ENCODE data around the gene PIP5K1B.

Gene PIP5K1B

DNA sequence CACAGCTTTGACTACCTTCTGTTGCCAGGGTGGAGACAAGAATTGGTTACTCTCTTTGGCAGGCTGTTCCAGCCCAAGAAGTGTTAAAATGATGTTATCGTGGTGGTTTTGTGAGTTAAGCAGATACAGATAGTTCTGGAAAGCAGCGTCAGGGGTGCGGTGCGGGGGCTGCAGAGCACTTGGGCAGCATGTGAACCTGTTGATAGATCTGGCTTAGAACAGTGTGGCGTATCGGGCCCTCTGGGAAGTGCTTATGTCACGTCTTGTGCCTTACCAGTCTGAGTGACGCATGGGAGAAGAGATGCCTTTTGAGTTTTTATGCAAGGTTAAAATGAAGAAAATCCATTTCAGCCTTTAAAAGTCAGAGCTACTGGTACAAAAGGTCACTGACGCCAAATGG is 156.4 kb downstream of the PIP5K1B start:
- DNase-seq (ENCODE audit: low read depth): no peak

DNA sequence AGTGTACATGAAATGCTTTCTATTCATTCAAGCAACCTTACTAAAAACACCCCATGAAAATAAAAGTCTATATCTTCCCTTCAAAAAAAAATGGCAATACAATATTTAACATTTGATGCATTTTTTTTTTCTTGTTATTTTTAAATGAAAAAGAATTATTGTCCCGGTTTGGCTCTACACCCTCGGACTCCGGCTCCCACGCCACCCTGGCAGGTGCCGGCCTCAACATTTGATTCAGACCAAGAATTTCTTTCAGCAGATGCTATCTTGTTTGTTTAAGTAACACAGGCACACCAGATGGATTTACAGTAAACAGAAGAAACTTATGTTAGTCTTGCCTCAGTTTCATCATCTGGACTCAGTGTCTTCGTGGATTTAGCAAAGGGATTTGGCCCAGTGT is 162.0 kb downstream of the PIP5K1B start:
- no peak for DNase-seq (ENCODE audit: low read depth)

DNA sequence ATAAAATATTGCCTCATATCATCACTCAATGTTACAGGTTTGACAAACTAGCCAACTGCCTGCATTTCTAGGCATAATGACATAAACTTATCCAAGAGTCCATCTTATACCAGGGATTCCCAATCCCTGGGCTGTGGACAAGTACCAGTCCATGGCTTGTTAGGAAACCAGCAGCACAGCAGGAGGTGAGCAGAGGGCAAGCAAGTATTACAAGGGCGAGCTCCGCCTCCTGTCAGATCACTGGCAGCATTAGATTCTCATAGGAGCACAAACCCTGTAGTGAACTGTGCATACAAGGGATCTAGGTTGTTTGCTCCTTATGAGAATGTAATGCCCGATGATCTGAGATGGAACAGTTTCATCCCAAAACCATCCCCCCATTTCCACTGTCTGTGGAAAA is 164.0 kb downstream of the PIP5K1B start:
- no peak for DNase-seq (ENCODE audit: low read depth)

DNA sequence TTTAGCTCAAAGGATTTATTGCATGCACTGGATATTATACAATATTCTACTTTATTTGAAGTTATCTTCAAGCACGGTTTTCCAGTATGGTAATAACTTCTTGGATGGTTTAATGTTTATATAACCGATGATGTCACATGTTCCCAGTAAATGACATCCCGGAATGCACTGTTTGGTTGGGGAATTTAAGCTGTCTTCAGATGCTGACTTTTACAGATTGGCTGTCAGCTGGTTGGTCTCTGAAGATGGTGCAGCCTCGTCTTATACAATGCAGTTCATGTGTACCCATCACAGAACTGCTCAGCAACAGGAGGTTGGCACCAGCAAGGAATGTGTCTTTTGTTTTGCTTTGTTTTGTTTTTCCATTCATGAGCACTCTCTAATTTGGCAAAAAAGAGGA is 165.0 kb downstream of the PIP5K1B start:
- DNase-seq (ENCODE audit: low read depth): no peak

DNA sequence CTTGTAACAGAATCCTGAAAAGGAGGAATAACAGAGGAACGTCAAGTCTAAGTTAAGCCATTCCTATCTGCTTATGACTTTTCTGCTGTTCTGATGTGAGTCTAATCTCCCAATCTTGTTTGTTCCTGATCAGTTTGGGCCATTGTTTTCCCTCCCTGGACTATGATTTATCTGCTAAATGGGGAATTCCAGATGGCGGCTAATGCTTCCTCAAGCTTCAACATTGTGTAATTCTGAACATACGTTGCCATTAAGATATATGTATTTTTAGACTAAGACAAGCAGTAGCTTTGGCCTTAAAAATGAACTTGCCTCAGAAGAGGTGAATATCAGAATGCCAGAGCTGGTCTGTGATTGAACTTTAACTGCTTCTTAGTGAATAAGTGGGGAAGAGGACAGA is 166.2 kb downstream of the PIP5K1B start:
- no peak for DNase-seq (ENCODE audit: low read depth)

DNA sequence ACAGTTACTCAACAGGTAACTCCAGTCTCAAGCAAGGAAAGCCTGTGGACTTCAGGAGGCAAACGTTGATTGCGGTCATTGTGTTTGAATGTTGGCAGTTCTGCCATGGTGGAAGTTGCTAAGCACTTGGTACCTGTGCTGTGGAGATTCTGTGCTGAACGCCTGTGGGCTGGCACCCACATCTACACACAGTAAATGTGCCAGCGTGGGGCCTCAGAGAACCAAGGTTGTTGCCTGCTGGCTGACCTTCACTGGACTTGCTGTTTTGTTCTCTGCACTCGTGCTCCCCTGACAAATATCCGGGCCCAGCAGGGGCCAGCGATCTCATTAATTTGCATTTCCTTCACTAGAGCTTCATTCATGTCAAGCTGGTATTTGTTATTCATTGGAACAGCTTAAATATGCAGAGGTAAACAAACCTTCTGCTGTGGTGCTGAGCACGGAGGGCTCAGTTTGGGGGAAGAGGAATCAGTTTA is 167.0 kb downstream of the PIP5K1B start:
- no peak for DNase-seq (ENCODE audit: low read depth)

DNA sequence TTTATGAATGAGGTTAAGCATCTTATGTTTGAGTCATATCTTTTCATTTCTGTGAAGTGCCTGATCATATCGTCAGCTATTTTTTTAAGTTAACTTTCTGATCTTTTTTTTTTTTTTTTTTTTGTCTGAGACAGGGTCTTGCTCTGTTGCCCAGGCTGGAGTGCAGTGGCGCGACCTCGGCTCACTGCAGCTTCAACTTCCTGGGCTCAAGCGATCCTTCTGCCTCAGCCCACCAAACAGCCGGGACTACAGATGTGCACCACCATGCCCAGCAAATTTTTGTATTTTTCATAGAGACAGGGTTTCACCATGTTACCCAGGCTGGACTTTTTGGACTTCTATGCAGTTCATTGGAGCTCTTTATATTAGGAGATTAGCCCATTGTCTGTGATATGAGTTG is 168.1 kb downstream of the PIP5K1B start:
- DNase-seq (ENCODE audit: low read depth): no peak

DNA sequence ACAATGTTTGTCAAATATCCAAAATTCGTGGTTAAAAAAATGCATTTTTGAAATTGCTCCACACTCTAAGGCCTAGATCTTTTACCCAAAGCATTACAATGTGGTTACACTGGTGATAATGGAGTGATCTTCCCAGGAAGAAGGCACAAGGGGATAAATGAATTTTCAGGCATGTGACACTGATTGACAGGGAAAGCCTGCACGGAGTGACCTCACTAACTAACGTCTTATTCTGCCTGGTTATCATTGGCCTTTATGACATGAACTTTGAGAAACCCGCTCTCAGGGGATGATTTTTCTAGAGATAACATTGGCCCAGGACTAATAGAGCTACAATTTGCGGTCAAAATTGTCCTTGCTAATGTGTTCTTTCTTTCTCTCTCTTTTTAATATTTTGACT is 171.2 kb downstream of the PIP5K1B start:
- no peak for DNase-seq (ENCODE audit: low read depth)

DNA sequence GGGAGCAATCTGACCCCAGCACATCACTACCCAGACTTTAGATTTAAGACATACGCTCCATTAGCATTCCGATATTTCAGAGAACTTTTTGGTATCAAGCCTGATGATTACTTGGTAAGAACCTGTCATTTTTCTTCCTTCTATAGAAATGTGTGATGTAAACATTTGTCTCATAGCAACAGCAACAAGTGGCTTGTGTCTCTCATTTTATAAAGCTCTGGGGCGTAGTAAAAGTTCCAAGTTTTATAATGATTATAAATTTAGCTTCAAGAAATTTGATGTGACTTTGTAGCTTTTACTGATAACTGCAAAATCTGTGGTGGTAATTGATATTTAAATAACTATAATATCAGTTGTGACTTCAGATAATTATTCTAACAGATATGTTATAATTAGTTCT is 171.6 kb downstream of the PIP5K1B start:
- no peak for DNase-seq (ENCODE audit: low read depth)

DNA sequence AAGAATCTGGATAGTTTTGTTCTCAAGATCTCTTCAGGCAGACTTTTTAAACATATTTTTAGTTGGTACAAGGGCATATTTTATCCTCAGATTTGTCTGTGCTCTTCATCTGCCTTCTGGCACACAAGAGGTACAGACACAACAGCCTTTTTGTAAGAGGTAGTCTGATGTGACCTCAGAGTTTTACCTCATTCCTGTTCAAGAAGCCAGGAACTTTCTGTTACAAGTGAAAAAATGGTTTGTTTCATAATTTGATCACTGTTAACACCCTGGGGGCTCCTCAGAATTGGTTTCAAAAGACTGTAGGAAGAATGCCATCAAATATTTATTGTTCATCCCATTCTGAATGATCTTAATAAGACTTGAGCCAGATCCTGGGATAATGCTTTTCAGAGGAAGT is 172.2 kb downstream of the PIP5K1B start:
- no peak for DNase-seq (ENCODE audit: low read depth)

DNA sequence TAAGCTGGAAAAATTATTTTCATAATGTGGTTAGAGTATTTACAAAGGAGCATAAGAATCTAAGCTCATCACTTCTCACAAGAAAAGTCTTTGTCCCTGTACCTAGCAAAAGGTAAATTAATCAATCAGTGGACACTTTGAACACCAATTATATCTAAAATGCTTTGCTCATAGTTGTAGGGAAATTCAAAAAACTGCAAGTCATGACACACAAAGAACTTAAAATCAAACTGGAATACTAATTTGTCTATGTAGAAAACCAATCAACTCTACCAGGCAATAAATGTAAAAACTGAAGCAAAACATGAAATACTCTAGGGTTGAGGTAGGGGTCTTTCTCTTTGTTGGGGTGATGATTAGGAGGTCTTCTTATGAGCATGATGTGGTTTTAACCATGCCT is 173.4 kb downstream of the PIP5K1B start:
- DNase-seq (ENCODE audit: low read depth): no peak

DNA sequence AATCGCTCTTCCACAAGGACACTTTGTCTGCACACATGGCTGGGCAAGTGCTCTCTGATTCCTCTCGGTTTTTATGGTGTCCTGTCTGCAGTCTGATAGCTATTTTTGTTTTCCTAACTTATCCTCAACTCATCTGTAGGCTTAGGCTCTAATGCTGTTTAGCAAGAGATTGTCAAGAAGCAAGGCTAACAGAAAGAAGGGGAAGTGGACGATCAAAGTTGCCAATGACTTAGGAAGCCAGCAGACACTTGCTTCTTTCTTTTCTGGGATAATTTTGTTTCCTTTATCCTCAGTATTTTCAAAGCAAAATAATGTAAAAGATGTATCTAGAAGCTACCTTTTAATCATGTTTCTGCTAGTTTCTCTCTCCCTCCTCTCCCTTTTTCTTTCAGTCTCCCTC is 178.2 kb downstream of the PIP5K1B start:
- DNase-seq (ENCODE audit: low read depth): no peak

DNA sequence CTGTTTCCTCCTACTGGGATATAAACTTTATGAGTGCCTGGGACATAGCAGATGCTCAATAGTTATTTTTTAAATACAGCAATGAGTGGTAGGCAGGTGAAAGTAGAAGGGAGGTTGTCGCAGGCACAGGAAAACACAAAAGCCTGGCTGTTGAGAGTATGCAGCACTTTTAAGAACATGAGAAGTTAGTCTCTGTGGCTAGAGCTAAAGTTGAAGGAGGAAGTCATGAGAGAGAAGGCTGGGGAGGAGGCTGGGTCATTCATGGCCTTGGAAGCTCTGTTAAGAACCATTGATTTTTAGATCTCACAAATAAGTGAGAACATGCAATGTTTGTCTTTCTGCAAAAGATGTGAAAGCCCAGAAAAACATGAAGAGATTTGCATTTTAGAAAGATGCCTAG is 182.2 kb downstream of the PIP5K1B start:
- no peak for DNase-seq (ENCODE audit: low read depth)

DNA sequence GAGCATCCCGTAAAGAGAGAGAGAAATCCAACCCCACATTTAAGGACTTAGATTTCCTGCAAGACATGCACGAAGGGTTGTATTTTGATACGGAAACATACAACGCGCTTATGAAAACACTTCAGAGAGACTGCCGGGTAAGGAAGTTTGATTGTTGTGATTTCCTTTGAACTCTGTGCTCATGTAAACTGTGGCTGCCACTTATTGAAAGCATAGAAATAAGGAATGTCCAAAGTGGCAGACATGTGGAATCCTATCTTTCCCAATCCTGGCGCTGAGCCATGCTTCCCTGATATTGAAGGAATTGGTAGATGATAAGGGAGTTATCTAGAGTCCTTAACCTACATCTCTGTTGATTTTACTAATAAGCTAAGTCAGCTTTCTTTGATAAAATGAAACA is 189.5 kb downstream of the PIP5K1B start:
- no peak for DNase-seq (ENCODE audit: low read depth)

DNA sequence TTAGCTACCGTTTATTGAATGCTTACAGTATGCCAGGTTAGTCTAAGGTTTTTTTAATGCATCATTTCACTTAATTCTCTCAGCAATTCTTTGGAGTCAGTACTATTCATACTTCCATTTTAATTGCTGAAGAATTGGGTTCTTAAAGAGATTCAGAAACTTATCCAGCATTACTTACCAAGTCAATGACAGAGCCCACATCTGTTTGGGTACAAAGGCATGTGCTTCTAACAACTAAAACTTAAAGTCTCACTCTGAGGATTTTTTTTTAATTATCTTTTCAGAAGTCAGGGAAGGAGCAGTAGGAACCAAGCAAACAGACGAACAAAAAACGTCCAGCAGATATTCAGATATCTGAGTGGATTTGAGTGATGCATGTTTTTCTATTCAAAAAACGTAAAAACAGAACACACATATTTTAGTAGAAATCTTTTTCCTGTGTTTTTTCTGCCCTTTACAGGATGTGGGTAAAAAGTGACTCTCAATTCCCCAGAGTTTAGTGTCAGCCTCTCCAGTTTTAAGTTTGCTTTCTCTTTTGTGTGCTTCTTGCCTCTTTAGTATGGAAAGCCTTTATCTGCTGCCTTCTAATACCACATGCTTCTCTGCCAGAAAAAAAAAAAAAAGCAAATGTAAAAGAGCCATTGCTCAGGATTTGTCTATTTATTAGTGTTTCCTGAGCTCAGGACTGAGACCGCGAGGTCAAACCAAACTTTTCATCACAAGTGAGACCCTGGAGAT is 190.9 kb downstream of the PIP5K1B start:
- no peak for DNase-seq (ENCODE audit: low read depth)

DNA sequence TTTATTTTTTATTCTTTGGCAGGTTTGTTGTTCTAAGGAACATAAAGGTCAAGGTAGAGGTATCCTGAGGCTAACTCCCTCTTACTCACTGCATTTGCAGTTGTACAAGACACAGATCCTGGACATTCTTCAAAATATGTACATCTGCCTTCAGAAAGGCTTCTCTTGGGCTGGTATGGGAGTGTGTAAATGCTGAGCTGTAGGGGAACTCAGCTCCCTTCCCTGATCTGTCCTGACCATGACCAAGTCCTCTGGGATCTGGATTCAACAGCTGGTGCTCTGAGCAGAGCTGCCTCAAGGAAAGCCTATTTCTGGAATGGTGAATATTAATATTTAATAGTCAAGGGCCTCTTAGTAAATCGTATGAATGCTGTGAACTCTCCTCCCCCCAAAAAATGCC is 191.4 kb downstream of the PIP5K1B start:
- no peak for DNase-seq (ENCODE audit: low read depth)

DNA sequence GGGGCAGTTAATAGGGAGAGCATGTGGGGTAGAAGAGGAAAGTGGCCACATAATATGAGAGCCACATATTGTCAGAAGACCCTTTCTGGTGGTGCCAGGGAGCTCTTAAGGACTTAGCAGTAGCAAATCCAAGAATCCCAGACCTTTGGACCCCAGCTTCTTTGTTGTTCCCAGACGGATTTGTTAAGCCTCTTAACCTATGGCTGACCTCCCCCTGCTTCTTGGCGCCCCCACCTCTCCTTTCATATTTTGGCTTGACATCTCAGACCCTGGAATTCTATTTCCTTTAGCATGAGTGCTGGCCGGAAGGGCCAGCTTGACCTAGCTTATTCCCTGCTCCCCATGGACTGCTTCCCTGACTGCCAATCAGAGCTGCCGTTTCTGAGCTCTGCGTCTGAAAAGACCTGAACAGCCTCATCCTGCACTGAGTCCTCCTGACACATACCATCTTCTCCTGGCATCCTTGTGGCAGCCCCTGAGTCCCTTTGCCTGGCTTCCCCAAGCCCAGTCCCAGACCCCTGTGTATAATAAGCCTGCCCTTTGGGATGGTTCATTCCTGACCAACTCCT is 192.6 kb downstream of the PIP5K1B start:
- DNase-seq (ENCODE audit: low read depth): no peak

DNA sequence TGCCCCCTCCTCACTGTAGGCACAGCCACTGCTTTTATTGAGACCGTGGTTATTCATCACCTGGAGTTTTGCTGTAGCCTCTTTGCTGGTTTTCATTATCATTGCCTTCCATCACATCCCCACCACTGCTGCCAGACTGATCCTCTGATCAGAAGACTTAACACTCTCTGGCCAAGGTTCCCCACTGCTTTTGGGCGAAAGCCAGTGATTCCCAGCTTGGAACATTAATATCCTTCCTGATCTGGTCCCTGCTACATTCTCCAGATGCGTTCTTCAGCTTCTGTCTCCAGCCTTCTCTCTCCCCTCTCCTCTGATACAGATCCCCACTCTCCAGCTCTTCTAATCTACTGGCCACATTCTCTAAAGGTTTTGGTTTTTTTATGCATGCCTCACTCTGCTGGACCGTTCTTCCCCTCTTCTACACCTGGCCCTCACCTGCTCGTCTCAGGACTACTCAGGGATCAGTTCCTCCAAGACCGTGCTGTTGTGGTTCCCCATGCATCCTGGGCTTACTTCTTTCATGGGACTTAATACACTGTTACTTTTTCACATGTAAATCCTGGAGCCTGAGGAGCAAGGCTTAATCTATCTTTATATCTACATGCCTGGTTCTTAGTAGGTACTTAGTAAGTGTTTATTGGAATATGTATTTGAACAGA is 193.9 kb downstream of the PIP5K1B start:
- DNase-seq (ENCODE audit: low read depth): no peak

DNA sequence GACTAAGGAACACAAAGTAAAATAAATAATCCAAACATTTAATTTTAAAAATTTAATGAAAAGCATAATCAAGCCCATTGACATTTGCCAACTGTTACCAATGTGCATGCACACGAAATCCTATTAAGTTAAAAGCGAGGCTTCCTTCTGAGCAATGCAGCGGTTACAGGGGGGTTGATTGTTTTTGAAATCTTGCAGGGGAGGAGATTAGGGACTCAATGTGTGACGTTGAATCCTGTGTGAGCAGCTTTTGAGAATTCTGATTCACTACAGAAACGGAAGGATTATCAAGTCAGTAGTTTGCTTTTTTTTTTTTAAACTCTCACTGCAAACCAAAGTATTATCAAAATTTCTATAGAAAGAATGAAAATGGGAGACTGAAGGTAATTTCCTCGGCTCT is 199.4 kb downstream of the PIP5K1B start:
- no peak for DNase-seq (ENCODE audit: low read depth)

DNA sequence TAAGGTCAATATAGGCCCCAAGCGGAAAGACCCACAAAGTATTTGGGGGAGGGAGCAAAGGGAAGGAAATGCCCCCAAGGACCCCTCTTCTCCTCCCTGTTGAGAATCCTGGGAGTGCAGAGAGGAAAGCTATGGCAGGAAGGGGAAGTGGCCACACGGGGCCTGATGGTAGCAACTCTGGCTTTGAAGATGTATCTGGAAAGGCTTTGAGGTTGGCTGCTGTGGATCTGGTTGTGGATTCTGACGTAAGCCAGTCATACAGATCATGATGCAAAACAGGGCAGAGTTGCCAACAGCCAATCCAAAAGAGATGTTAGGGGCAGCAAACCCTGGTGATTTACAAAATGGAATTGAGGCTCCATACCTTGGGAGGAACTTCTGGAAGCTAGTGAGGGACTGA is 200.1 kb downstream of the PIP5K1B start:
- no peak for DNase-seq (ENCODE audit: low read depth)

DNA sequence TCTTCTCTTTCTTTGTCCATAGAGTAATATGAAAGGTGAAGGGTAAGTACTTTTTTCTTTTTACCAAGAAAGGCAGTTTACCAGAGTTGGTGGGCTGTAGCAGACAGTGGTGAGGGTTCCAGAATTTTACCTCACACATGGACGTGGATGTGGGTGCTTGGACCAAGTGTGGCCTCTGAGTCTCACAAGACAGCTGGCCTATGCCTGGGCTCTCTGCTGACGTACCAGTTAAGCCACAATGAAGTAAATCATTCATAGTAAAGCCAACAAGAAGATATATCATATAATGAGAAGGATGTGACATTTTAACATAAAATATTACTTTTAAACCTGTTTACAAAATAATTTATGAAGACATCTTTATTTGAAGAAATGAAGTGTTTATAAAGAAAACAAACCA is 202.9 kb downstream of the PIP5K1B start:
- no peak for DNase-seq (ENCODE audit: low read depth)

DNA sequence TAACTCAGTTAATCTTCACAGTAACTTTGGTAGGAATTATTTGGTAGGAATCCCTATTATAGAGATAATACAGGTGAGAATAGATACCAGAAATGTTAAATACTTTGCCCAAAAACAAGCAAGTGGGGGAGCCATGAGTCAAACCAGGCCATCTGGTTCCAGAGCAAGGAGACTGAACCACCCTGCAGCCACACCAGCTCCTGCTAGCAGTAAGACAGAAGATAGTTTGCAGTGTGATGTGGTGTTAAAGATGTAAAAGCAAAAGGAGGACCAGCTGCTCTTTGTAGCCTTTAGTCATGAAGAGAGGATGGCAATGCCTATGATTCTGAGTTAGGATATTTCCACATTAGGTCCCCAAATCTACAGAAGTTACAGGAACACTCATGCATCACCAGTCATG is 207.5 kb downstream of the PIP5K1B start:
- no peak for DNase-seq (ENCODE audit: low read depth)

DNA sequence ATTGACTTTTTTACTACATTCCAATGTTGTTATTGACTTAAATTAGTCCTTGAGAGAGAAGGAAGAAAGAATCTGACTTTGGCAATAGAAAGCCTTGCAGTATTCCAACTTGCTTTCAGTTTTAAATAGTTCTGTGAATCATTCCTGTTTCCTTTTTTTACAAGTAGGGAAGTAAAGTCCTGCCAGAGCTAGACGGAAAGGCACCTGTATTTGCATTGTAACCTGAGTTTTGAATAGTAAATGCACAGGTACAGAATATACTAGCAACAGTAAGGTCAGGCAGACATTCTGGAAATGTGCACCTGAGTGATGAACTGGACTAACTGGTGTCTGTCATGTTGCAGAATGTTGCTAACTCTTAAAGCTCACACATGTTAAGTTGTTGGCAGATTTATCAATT is 208.0 kb downstream of the PIP5K1B start:
- DNase-seq (ENCODE audit: low read depth): no peak

DNA sequence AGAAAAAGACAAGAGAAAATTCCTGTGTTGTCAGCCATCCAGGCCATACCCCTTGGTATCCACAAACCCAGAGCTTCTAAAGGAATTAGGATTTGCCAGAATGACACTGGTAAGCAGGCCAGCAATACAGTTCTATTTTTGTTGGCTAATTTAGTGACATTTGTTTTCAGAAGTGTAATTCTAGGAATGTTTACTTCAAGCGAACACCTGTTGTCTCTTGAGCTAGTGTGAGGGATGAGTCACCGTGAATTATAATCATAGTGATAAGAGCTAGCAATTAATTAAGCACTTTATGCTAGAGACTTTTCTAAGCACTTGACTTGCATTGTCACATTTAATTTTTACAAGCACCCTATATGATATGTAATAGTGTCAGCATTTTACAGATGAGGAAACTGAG is 209.7 kb downstream of the PIP5K1B start:
- no peak for DNase-seq (ENCODE audit: low read depth)
